Central memory CD8-positive, alpha-beta T cell (primary cell): Measurements from ENCODE around the gene DPM1.

ENCODE experiments used
- ATAC-seq: fragments of 150-1000 bp; cut with Tn5 transposase; replicated peaks from 2 replicates; pipeline ENCODE4 v1.10.0; 2022; ENCODE audit warnings: mild to moderate bottlenecking, moderate FRiP score, moderate number of reproducible peaks; ENCODE audit not compliant: poor library complexity, severe bottlenecking; ENCODE audit errors: extremely low read depth
- DNase-seq, 2 donors: peaks; one replicate each; pipeline ENCODE4 v3.0.0; 2021; ENCODE audit warnings: low spot score in 2 of 2
- H3K27ac Mint-ChIP-seq: one replicate; pipeline ENCODE4 v1.8.0; 2022; ENCODE audit warnings: low read depth, mild to moderate bottlenecking, moderate library complexity, mixed read lengths
- H3K27me3 Mint-ChIP-seq: one replicate; pipeline ENCODE4 v1.8.0; 2022; ENCODE audit warnings: mixed read lengths
- H3K36me3 Mint-ChIP-seq: one replicate; pipeline ENCODE4 v1.8.0; 2022; ENCODE audit warnings: mild to moderate bottlenecking, moderate library complexity, mixed read lengths; ENCODE audit not compliant: insufficient read depth
- H3K4me1 Mint-ChIP-seq: one replicate; pipeline ENCODE4 v1.8.0; 2022; ENCODE audit warnings: mixed read lengths
- H3K4me3 Mint-ChIP-seq: one replicate; pipeline ENCODE4 v1.8.0; 2022; ENCODE audit warnings: mild to moderate bottlenecking, moderate library complexity, mixed read lengths
- H3K9me3 Mint-ChIP-seq: one replicate; pipeline ENCODE4 v1.8.0; 2022; ENCODE audit warnings: mixed read lengths

Gene DPM1

GRCh38 chr20:50957798-50958614, at the start of gene DPM1:
Gene DPM1, minus strand, starts transcription at chr20:50958532. Its CDS starts 9 bp downstream, at chr20:50958523.
- peaks cover 38% of the 10 kb centered on the region for H3K36me3 Mint-ChIP-seq
- H3K27me3 Mint-ChIP-seq, result no peaks in the 10 kb centered on the region
- DNase-seq, result peak; percentile 79 to 86
- H3K27ac Mint-ChIP-seq, result peak within 1 kb of the TSS; percentile 98
- peak; percentile 86 for ATAC-seq
- H3K9me3 Mint-ChIP-seq, result no peaks in the 10 kb centered on the region
- peaks cover 26% of the 10 kb centered on the region for H3K4me1 Mint-ChIP-seq
- H3K4me3 Mint-ChIP-seq, result peak within 1 kb of the TSS; percentile 95

DNA sequence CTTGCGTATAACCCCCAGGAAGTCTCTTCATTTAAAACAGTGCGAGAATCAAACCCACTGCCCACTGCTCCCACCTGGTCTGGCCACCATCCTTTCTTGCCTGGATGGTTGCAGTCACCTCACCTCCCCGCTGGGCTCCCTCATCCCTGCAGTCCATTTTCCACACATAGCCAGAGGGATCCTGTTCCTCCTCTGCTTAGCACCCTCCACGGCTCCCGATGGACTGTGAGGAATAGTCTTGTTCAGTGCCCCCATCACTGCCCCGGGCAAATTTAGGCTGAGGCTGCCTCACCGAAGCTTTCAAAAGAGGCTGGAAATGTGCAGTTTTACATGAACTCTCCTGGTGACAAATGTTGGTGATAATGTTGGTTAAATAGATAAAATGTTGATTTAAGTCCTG, 46.9 kb upstream of the DPM1 start:
- no peak for DNase-seq
- Mint-ChIP-seq H3K4me1 (no peaks in the 10 kb centered on the region), H3K9me3 (no peaks in the 10 kb centered on the region), H3K27me3 (peaks cover 51% of the 10 kb centered on the region), H3K27ac (no peak overlapping the region), H3K4me3 (no peak overlapping the region), H3K36me3 (no peaks in the 10 kb centered on the region)
- no peak for ATAC-seq

GRCh38 chr20:51004781-51005180, 46.4 kb upstream of the DPM1 start:
- H3K27ac Mint-ChIP-seq, result no peak overlapping the region
- H3K36me3 Mint-ChIP-seq, result no peaks in the 10 kb centered on the region
- H3K4me1 Mint-ChIP-seq, result no peaks in the 10 kb centered on the region
- no peak for ATAC-seq
- no peak for DNase-seq
- H3K4me3 Mint-ChIP-seq, result no peak overlapping the region
- H3K27me3 Mint-ChIP-seq, result peaks cover 55% of the 10 kb centered on the region
- H3K9me3 Mint-ChIP-seq, result no peaks in the 10 kb centered on the region

GRCh38 chr20:51004305-51004727, 46.0 kb upstream of the DPM1 start:
- no peaks in the 10 kb centered on the region for H3K9me3 Mint-ChIP-seq
- no peak for DNase-seq
- ATAC-seq, result no peak
- no peak overlapping the region for H3K4me3 Mint-ChIP-seq
- no peak overlapping the region for H3K27ac Mint-ChIP-seq
- no peaks in the 10 kb centered on the region for H3K4me1 Mint-ChIP-seq
- H3K27me3 Mint-ChIP-seq, result peaks cover 60% of the 10 kb centered on the region
- no peaks in the 10 kb centered on the region for H3K36me3 Mint-ChIP-seq

DNA sequence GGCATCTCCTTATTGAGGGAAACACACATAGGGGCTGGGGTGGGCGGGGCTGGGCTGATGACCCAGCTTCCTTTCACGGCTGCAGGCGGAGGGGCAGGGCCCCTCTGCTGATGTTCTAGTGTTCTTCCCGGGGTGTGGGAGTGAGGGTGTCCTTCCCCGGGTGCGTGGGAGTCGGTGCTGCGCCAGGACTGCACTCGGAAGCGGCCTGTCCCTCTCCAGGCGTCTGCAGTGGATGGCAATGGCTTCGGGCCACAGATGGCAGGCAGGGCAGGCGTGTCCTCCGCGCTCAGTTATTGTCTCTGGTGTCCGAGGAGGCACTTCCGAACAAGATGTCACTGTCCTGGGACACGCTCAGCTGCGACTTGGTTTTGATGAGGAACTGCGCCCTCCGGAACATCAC, 45.4 kb upstream of the DPM1 start:
- no peak overlapping the region for H3K27ac Mint-ChIP-seq
- no peak for DNase-seq
- ATAC-seq, result no peak

GRCh38 chr20:51002633-51003032, 44.3 kb upstream of the DPM1 start:
- H3K27me3 Mint-ChIP-seq, result peaks cover 72% of the 10 kb centered on the region
- no peaks in the 10 kb centered on the region for H3K9me3 Mint-ChIP-seq
- H3K4me1 Mint-ChIP-seq, result no peaks in the 10 kb centered on the region
- DNase-seq, result no peak
- no peak for ATAC-seq
- H3K36me3 Mint-ChIP-seq, result no peaks in the 10 kb centered on the region
- H3K4me3 Mint-ChIP-seq, result no peak overlapping the region
- H3K27ac Mint-ChIP-seq, result no peak overlapping the region

More for the DNA sequence above, 45.4 kb upstream of the DPM1 start:
- Mint-ChIP-seq H3K27me3 (peaks cover 65% of the 10 kb centered on the region), H3K36me3 (no peaks in the 10 kb centered on the region), H3K4me1 (no peaks in the 10 kb centered on the region), H3K4me3 (no peak overlapping the region), H3K9me3 (no peaks in the 10 kb centered on the region)

GRCh38 chr20:51001430-51002265, 43.3 kb upstream of the DPM1 start:
- H3K9me3 Mint-ChIP-seq, result no peaks in the 10 kb centered on the region
- H3K27ac Mint-ChIP-seq, result no peak overlapping the region
- no peaks in the 10 kb centered on the region for H3K4me1 Mint-ChIP-seq
- no peak for DNase-seq
- peaks cover 77% of the 10 kb centered on the region for H3K27me3 Mint-ChIP-seq
- no peak overlapping the region for H3K4me3 Mint-ChIP-seq
- no peaks in the 10 kb centered on the region for H3K36me3 Mint-ChIP-seq
- ATAC-seq, result no peak

DNA sequence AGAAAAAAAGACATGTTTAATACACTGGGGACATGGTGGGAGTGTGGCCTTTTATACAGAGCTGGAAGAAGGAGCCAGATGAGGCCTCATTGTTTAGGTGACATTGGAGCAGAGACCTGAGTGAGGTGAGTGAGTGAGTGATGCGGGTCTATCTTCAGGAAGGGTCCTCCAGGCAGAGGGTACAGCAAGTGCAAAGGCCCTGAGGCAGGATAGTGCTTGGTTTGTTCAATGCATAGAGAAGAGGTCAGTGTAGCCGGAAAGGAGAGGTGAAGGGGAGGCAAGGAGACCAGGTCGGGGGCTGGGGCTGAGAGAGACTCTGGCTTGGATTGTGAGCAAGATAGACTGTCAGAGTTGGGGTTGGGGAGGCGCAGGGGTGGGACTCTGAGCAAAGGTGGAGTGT, 41.0 kb upstream of the DPM1 start:
- Mint-ChIP-seq H3K4me3 (no peak overlapping the region), H3K9me3 (no peaks in the 10 kb centered on the region), H3K36me3 (no peaks in the 10 kb centered on the region), H3K27me3 (peaks cover 63% of the 10 kb centered on the region), H3K27ac (no peak overlapping the region), H3K4me1 (no peaks in the 10 kb centered on the region)
- DNase-seq (no peak), ATAC-seq (no peak)

- no peaks in the 10 kb centered on the region for H3K36me3 Mint-ChIP-seq
- no peaks in the 10 kb centered on the region for H3K4me1 Mint-ChIP-seq
- H3K9me3 Mint-ChIP-seq, result no peaks in the 10 kb centered on the region
- no peak overlapping the region for H3K27ac Mint-ChIP-seq
- ATAC-seq, result no peak
- H3K27me3 Mint-ChIP-seq, result peaks cover 49% of the 10 kb centered on the region
- no peak for DNase-seq
- H3K4me3 Mint-ChIP-seq, result no peak overlapping the region
Observed at GRCh38 chr20:50996901-50997865, 38.9 kb upstream of the DPM1 start.

DNA sequence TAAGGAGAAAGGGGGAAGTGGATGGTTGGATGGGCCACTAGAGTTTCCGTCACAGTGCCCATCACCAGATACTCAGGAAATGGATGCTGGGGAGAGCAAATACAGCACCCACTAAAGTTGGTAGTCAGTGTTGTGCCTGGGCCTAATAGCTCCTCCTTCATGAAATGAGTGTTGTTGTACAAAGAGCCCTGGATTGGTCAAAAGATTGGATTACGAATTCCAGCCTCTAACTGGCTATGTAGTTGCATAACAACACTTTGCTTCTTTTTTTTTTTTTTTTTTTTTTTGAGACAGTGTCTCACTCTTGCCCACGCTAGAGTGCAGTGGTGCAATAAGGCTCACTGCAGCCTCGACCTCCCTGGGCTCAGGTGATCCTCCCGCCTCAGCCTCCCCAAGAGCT, 37.2 kb upstream of the DPM1 start:
- H3K4me1 Mint-ChIP-seq, result no peaks in the 10 kb centered on the region
- no peaks in the 10 kb centered on the region for H3K9me3 Mint-ChIP-seq
- ATAC-seq (no peak), DNase-seq (no peak)
- H3K27ac Mint-ChIP-seq, result no peak overlapping the region
- peaks cover 35% of the 10 kb centered on the region for H3K27me3 Mint-ChIP-seq
- no peaks in the 10 kb centered on the region for H3K36me3 Mint-ChIP-seq
- H3K4me3 Mint-ChIP-seq, result no peak overlapping the region

- Mint-ChIP-seq H3K36me3 (no peaks in the 10 kb centered on the region), H3K4me3 (no peak overlapping the region), H3K9me3 (no peaks in the 10 kb centered on the region), H3K4me1 (no peaks in the 10 kb centered on the region), H3K27ac (no peak overlapping the region), H3K27me3 (peaks cover 18% of the 10 kb centered on the region)
- ATAC-seq (no peak), DNase-seq (no peak)
Observed at GRCh38 chr20:50993876-50994275, 35.5 kb upstream of the DPM1 start.
